SKM-1 treated with dmso at 0.1 percent for 144 hours (cell line): ENCODE measurements around the gene POU2F1.

Source experiments
- DNase-seq: peaks from one replicate; lab custom pipeline; 2025; ENCODE audit not compliant: unreplicated experiment; lab: John Stamatoyannopoulos, UW

Gene POU2F1

DNA sequence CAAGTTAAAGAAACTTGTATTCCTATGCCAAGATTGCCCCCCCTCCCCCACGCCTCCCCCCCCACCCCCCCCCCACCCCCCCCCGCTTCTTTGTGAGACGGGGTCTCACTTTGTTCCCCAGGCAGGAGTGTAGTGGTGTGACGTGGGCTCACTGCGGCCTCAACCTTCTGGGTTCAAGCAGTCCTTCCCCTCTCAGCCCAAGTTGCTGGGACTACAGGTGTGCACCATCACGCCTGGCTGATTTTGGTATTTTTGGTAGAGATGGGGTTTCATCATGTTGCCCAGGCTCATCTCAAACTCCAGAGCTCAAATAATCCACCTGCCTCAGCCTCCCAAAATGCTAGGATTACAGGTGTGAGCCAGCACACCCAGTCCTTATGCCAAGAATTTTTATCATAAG lies 136.6 kb downstream of the POU2F1 start:
- no peak for DNase-seq

DNA sequence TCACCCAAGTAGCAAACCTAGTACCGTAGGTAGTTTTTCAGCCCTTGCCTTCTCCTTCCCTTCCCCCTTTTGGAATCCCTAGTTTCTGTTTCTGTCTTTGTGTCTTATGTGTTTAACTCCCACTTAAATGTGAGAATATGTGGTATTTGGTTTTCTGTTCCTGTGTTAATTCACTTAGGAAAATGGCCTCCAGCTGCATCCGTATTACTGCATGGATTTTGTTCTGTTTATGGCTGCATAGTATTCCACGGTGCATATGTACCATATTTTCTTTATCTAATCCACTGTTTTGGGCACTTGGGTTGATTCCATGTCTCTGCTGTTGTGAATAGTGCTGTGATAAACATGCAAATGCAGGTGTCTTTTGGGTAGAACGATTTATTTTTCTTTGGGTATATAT lies 138.6 kb downstream of the POU2F1 start:
- DNase-seq = no peak

DNA sequence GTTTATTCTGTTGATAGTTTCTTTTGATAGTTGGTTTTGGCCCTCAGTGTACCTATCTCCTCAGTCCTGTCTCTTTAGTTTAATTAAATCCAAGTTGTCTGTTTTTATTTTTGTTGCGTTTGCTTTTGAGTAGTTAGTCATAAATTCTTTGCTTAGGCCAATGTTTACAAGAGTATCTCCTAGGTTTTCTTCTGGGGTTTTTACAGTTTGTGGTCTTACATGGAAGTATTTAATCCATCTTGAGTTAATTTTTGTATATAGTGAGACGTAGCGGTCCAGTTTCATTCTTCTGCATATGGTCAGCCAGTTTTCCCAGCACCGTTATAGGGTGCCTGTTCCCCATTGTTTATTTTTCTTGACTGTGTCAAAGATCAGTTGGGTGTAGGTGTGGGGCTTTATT lies 139.4 kb downstream of the POU2F1 start:
- DNase-seq = no peak

DNA sequence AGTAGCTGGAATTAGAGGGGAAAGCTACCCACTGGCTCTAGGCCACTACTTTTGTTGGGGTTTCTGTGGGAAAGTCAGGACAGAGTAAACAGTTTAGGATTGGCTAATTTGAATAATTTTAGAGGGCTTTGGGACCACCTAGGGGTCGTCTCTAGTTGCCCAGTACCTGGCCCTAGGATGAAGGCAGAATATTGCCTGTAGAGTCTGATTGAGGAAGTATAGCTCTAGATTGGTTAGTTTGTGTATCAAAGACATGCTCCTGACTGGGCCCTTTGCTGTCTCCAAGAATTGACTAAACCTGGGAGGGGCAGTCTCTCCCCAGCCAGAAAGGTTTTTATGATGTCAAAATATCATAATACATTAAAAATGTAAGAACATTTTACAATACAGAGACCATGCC lies 142.0 kb downstream of the POU2F1 start:
- DNase-seq = no peak

DNA sequence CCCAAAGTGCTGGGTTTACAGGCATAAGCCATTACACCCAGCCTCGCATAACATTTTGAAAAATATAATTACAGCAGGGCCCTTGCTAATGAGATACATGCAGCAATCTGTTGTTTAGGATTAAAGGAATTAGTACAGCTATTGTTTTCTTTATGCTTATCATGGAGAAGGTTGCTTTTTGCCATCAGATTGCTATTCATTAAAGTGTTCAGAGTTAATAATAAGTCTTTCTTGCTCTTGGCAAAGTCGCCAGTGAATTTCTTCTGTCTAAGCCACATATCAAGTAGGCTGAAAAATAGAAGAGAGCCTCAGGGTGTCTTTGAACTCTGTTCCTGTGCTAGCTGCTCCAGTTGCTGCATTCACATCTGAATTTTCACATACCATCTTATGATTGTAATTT lies 144.1 kb downstream of the POU2F1 start:
- no peak for DNase-seq

DNA sequence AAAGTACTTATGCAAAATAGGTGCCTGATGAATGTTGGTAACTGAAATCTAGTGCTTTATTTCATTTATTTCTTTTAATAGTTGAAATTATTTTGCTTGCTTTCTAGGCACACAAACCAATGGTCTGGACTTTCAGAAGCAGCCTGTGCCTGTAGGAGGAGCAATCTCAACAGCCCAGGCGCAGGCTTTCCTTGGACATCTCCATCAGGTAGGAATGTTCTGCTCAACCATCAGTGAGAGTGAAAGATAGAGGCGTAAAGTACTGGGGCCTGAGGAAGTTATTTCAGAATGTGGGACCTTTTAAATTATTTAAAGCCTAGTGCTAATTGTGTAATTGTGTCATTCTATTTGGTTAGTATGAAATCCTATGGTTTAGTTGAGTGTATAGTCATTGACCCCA lies 144.7 kb downstream of the POU2F1 start:
- no peak for DNase-seq

DNA sequence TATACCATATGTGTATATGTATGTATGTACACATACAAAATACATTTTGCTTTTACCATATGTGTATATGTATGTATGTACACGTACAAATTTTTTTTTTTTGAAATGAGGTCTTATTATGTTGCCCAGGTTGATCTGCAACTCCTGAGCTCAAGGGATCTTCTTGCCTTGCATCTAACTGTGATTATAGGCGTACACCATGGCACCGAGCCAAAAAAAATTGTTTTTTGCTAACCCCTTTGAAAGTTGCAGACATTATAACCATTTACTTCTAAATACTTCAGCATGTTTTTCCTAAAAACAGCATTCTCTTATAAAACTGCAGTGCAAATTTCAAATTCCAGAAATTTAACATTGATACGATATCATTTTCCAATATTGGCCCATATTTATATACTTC lies 147.0 kb downstream of the POU2F1 start:
- DNase-seq = no peak

DNA sequence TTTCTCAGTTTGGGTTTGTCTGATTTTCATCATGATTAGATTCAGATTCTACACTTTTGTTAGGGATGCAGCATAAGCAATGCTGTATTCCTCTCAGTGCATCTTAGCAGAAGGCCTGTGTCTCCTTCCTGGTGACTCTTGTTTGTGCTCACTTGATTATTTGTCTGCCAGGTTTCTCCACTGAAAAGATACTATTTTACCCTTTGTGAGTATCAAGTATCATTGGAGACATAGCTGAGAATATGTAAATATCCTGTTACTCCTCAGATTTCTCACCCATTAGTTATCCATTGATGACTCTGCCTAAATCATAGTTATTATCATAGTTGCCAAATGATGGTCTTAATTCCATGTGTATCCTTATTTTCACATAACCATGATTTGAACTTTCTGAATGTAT lies 148.5 kb downstream of the POU2F1 start:
- no peak for DNase-seq

DNA sequence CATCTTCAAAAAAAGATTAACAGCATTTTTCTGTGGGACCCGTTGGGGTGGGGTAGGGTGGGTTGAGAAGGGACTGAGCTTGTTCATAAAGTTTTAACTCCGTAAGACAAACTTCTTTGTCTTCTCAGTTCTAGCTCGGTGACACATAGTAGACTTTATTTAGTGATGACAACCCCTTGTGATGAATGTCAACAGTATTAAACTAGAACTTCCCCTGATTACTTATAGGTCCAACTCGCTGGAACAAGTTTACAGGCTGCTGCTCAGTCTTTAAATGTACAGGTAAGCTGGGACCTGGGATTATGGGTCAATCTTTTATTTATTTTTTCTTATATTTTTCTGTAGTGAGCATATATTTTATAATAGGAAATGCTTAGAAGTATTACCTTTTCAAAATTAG lies 149.2 kb downstream of the POU2F1 start:
- DNase-seq = no peak

DNA sequence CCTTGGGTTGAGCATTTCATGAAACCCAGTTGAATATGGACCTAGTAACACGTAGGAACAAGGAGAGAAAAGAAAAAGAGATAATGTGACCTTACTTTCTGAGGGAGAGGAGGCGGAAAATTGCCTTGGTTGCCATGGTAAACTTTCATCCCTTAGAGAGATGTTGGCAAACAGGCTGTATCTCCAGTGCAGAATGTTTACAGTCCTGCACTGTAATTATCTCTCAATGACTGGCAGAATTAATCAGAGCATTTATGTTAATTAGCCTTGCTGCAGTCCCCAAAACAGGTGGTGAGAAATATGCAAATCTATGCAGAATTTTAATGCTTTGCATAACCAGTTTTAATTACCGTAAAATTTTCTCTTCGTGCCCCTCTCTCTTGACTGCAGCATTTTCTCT lies 150.3 kb downstream of the POU2F1 start:
- DNase-seq = no peak

DNA sequence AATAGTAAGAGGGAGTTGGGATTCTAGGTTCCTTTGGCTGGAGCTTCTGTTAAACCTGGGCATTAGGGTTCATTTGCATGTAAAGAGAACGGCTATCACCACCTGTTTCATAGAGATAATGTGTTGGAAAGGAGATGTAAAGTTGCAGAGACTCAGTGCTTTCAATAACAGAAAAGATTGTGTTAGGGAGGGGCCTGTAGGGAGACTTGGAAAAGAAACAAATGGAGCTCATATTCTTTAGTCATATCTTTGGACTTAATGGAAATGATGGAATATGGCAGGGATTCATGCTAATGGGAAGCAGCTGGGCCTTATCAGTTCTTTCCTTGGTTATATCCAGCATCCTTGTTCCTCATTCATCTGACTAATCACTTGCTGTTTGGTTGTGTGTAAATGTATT lies 152.7 kb downstream of the POU2F1 start:
- no peak for DNase-seq

DNA sequence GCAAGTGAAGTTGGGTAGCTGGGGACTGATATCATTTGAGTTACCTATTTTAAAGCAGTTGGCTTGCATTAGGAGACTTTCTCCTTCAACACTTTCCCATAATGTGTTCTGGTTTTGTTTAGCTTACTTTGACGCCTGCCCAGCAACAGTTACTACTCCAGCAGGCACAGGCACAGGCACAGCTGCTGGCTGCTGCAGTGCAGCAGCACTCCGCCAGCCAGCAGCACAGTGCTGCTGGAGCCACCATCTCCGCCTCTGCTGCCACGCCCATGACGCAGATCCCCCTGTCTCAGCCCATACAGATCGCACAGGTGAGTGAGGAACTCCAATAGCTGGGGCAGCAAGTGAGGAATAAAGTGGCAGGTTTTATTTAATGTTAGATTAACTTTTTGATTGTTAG lies 153.3 kb downstream of the POU2F1 start:
- DNase-seq = no peak

DNA sequence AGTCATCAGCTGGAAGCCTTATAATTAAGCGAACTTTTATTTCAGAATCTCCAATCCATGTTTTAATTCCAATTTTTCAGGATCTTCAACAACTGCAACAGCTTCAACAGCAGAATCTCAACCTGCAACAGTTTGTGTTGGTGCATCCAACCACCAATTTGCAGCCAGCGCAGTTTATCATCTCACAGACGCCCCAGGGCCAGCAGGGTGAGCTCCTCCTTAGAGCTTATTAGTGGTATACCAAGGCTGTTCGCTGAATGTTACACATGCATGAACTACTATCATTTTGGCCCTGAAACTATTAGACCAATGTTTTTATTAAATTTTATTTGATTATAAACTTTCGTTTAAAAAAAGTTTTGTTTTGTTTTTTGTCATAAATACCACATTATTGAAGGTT lies 155.3 kb downstream of the POU2F1 start:
- DNase-seq = no peak

DNA sequence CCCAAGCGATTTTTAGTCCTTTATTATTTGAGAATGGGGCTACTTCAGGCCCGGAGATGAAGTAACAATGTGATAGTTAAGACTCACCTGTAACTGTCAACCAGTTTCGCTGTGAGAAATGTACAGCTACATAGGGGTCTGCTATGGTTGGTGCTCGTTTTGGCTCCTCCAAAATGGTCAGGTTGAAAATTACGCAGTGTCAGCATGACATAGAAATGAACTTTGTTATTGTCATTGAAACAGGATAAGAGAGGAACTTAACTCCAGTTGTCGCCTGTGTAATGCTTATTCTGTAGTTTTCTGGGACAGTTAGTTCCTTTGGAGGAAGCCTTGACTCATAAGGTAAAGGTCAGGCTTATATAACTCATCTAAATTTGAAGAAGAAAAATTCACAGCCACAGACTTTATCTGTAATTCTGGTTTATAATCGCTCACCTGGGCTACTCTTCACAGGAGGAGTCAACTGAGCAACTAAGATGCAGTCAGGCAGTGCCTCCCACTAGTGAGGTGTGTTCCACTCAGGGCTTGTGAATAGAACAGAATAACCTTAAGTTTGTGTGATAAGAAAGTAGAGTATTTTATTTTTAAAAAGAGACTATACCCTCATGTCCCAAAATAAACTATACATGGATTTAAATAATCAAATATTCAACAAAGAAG lies 166.7 kb downstream of the POU2F1 start:
- DNase-seq = no peak

DNA sequence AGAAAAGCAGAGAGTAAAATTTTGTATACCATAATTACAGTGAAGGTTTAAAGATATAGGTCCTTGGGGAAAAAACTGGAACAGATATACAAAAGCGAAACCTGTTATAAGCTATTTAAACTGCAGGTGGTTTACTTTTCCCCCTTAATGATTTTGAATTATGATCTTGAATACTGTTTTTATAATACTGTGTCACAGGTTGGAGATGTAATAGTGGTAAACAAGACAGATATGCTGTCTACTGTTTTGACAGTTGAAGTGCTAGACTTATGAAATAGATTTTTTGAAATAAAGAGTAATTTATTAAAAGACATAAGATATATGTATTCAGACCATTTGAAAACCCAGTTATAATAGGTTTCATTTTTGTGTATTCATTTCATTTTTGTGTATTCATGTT lies 168.3 kb downstream of the POU2F1 start:
- no peak for DNase-seq

DNA sequence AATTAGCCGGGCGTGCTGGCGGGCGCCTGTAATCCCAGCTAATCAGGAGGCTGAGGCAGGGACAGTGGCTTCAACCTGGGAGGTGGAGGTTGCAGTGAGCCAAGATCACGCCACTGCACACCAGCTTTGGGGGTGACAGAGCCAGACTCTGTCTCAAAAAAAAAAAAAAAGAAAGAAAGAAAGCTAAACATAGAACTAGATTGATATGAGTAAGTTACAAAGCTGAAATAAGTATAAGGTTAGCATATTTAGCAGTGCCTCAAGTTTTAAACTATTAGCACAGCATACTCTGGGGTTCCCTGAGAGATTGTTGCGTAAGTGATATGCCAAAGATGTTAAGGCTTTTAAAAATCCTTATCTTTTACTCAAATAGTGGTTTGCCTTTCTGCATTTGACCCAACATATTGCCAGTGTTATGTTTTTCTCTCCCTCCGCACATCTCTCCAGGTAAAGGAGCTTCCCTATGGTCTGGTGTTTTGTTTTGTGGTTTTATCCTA lies 171.6 kb downstream of the POU2F1 start:
- no peak for DNase-seq

DNA sequence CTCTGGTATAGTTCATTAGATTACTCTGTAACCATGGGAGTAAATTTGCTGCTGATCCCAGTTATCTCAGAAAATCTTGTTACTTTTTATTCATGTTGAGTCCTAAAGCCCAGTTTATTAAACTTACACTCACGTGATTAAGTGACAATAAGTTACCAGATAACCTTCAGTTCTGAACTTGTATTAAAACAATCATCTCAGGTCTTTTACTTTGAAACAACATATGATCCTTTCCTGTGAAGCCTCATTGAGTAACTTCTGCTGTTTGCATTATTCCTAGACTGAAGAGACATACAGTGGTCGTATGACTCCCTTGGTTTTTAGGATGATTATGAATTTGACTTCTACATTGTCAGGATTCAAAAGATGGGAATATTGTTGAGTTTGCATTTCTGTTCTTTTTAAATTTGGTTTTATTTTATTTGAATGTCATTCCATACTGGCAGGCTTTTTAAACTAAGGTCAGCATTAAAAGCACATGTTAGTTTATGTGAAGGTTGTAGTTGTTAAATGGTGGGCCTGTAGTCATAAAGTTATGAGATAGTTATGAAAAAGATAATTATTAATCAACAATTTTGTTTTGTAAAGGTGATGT lies 179.8 kb downstream of the POU2F1 start:
- DNase-seq = no peak

DNA sequence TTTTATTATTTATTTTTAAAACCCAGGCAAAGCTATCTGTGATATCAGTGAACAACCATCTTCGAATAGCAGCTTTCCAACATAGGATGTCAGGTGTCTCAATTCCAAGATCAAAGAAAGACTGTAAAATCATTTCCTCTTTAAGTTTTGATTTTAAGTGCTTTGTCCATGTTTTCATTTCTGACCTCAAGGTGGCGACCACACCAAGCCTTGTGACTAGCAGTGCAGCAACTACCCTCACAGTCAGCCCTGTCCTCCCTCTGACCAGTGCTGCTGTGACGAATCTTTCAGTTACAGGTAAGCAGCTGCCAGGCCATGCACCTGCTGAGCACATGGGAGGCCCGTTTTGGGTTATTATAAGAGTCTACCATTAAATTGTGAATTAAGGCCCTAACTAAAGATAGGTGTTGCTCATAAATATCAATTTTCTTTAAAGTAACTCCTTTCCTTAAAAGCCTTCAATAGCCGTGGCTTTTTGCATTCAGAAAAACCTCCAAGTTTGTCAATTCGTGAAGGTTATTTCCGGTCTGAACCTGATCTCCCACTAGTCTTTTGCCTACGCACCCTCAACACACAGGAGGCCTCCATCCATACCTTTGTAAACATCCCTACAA lies 180.7 kb downstream of the POU2F1 start:
- DNase-seq = peak; percentile 61

DNA sequence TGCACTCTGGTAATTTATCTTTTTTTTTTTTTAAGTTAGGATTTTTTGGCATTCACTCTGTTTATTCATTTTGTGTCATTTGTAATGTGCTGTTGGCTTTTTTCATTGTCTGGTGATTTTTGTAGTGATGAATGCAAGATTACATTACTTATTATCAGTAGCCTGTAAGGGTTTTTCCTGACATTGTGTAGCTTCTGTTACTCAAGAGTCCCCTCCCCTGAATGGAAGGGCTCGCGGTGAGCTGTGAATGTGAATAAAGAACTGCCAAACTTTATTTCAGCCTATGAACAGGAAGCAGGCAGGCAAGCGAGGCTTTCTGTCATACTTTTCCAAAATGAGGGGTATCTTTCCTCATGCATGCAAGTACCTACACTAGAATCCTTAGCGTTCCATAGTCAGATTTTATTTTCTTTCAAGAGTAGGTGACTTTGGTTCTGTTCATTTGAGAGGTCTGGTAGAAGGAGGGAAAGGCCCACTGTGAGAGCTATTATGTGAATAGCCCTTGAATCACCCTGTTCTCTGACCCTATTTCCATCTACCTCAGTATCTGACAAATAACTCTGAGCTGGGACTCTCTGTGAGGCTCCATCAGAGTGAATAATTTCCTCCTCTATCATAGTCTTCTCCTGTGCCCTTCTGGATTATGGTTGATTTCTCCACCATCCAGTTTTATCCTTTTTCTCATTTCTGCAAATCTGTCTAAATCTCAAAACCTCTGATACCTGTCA lies 183.6 kb downstream of the POU2F1 start:
- DNase-seq = no peak

DNA sequence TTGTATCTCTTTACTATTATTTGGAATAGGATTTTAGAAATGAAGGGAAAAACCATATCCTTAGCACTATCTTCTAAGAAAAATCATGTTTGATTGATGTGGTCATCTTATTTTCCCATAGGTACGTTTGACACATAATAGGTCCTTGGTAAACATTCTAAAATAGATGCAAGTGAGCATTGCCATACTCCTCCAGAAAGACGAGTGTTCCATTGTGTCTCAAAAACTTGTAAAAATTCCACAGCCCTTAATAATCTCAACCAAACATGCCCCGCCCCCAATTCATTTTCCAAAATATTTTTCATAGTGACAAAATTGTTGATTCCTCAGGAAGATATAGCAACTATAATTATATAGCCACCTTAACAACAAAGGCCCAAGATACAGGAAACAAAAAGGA lies 184.2 kb downstream of the POU2F1 start:
- DNase-seq = no peak

DNA sequence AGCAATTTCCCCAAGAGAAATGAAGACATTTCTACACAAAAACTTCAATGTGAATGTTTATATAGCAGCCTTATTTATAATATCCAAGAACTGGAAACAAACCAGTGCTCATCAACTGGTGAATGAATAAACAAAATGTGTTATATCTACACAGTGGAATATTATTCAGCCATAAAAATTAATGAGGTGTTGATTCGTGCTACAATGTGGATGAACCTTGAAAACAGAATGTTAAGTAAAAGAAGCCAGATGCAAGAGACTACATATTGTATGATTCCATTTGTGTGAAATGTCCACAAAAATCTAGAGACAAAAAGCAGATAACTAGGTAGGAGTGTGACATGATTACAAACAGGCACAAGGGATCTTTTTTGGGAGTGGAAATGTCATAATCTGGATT lies 187.7 kb downstream of the POU2F1 start:
- no peak for DNase-seq

DNA sequence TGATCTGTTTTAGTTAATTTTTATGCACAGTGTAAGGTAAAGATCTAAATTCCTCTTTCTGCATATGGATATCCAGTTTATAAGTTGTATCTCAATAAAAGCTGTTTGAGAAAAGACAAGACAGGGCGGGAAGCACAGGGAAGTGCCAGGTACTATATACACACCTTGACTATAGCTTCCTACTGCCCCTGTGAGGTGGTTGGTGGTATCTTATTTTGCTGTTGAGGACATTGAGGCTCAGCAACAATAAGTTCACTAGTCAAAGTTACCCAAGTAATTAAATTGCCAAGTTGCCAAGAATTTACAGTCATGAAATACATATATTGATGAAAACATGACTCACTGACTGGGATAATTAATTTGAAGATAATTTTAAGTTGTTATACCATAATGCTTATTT lies 188.5 kb downstream of the POU2F1 start:
- no peak for DNase-seq
